ENCODE results near the gene PADI6.

Gene PADI6

GRCh38 chr1:17412093-17412870, 40.3 kb downstream of the PADI6 start:
- H3K4me3 ChIP-seq (ENCODE audit: low read length) = no peak overlapping the region
- no peak for TF ChIP-seq CTCF (IDR thresholded peaks at IDR 0.05; ENCODE audit: insufficient read depth, low read depth, low read length, missing control alignments)
- DNase-seq (ENCODE audit: low read depth) = peak; percentile 59

GRCh38 chr1:17414022-17414421, 42.0 kb downstream of the PADI6 start:
- no peak for DNase-seq (ENCODE audit: low read depth)
- no peak for TF ChIP-seq CTCF (IDR thresholded peaks at IDR 0.05; ENCODE audit: insufficient read depth, low read depth, low read length, missing control alignments)
- H3K4me3 ChIP-seq (ENCODE audit: low read length) = no peak overlapping the region

GRCh38 chr1:17416389-17416788, 44.4 kb downstream of the PADI6 start:
- H3K4me3 ChIP-seq (ENCODE audit: low read length) = no peak overlapping the region
- TF ChIP-seq CTCF (IDR thresholded peaks at IDR 0.05; ENCODE audit: insufficient read depth, low read depth, low read length, missing control alignments) = no peak
- DNase-seq (ENCODE audit: low read depth) = no peak

- H3K4me3 ChIP-seq (ENCODE audit: low read length) = no peak overlapping the region
- DNase-seq (ENCODE audit: low read depth) = peak; percentile 54
- TF ChIP-seq CTCF (IDR thresholded peaks at IDR 0.05; ENCODE audit: insufficient read depth, low read depth, low read length, missing control alignments) = peak; percentile 73
Observed at GRCh38 chr1:17419626-17420328, 47.8 kb downstream of the PADI6 start.

- no peak for DNase-seq (ENCODE audit: low read depth)
- TF ChIP-seq CTCF (IDR thresholded peaks at IDR 0.05; ENCODE audit: insufficient read depth, low read depth, low read length, missing control alignments) = no peak
- no peak overlapping the region for H3K4me3 ChIP-seq (ENCODE audit: low read length)
Observed at GRCh38 chr1:17420391-17420918, 48.5 kb downstream of the PADI6 start.

- TF ChIP-seq CTCF (IDR thresholded peaks at IDR 0.05; ENCODE audit: insufficient read depth, low read depth, low read length, missing control alignments) = no peak
- no peak overlapping the region for H3K4me3 ChIP-seq (ENCODE audit: low read length)
- DNase-seq (ENCODE audit: low read depth) = no peak
Observed at GRCh38 chr1:17422461-17422860, 50.5 kb downstream of the PADI6 start.
